ENCODE data around the gene RGS3. TPM values are rescaled to one million over a fixed set of nuclear protein-coding genes. Genes with fewer than 3 reads are reported as not detected.
"Not testable (repeated sequence)": the region's sequence is repeated elsewhere in the genome, so short reads cannot be mapped to it uniquely, and the experiment has no call there.

RGS3 gene
- total and polyA plus RNA-seq, 4 donors = 33.5 to 54.9 (median 40.9) TPM

DNA sequence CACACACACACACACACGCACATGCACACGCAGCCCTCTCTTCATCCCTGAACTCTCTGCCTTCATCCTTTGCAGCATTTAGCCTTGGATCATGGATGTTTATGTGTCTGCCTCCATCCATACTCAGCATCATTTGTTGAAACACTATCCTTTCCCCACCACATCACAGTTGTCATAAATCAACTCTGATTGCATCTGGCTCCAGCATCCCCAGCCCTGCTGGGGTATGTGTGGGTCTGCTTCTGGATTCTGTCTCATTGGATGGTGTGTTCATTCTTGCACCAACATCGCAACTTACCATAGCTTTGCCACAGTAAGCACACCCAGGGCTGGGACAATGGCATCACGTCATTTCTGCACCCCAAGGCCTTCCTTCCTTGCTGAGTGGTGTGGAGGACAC lies 175.4 kb downstream of the RGS3 start:
- DNase-seq (ENCODE audit: low read depth in 4 of 6, low spot score in 6 of 6) = no peak
- Histone ChIP-seq H3K27ac (ENCODE audit: low read depth, low read length) (no peak overlapping the region), H3K27me3 (ENCODE audit: control insufficient read depth, insufficient read depth, low read length) (peaks cover 8% of the 10 kb centered on the region), H3K4me3 (ENCODE audit: low read depth, low read length) (no peak overlapping the region), H3K9me3 (ENCODE audit: control insufficient read depth, insufficient read depth, low read length) (no peaks in the 10 kb centered on the region), H3K4me1 (ENCODE audit: control insufficient read depth, insufficient read depth, low read length) (no peaks in the 10 kb centered on the region), H3K36me3 (ENCODE audit: control insufficient read depth, insufficient read depth, low read length) (no peaks in the 10 kb centered on the region)
- no CpG with 5 or more reads among the region's 4 CpGs for WGBS (ENCODE audit: insufficient coverage)

DNA sequence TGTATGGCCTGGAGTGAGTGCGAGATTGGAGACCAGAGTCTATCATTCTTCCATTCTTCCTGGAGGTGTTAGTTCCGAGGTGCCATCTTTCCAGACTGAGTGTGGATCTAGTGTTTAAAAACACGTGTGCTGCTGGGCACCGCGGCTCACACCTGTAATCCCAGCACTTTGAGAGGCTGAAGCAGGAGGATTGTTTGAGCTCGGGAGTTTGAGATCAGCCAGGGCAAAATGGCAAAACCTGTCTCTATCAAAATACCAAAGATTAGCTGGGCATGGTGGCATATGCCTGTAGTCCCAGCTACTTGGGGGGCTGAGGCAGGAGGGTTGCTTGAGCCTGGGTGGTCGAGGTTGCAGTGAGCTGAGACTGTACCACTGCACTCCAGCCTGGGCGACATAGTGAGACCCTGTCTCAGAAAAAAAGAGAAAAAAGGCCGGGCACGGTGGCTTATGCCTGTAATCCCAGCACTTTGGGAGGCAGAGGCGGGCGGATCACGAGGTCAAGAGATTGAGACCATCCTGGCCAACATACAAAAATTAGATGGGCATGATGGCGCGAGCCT lies 176.0 kb downstream of the RGS3 start:
- H3K4me3 ChIP-seq (ENCODE audit: low read depth, low read length); H3K36me3 ChIP-seq (ENCODE audit: control insufficient read depth, insufficient read depth, low read length); H3K27ac ChIP-seq (ENCODE audit: low read depth, low read length); DNase-seq (ENCODE audit: low read depth in 4 of 6, low spot score in 6 of 6); H3K27me3 ChIP-seq (ENCODE audit: control insufficient read depth, insufficient read depth, low read length); H3K4me1 ChIP-seq (ENCODE audit: control insufficient read depth, insufficient read depth, low read length); H3K9me3 ChIP-seq (ENCODE audit: control insufficient read depth, insufficient read depth, low read length): not testable (repeated sequence)
- 93% methylated on average over 12 of the region's 15 CpGs for whole genome bisulfite sequencing (ENCODE audit: insufficient coverage)

DNA sequence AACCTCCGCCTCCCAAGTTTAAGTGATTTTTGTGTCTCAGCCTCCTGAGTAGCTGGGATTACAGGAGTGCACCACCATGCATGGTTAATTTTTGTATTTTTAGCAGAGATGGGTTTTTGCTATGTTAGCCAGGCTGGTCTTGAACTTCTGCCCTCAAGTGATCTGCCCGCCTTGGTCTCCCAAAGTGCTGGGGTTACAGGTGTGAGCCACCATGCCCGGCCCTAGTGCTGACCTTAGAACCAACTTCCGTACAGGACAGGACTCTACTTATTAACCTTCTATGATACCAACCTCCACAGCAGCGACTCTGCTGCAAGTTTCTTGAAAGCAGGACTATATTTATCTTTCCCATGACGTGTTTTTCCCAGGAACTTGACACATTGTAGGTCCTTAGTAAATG lies 176.9 kb downstream of the RGS3 start:
- Histone ChIP-seq H3K9me3 (ENCODE audit: control insufficient read depth, insufficient read depth, low read length) (no peaks in the 10 kb centered on the region), H3K36me3 (ENCODE audit: control insufficient read depth, insufficient read depth, low read length) (no peaks in the 10 kb centered on the region), H3K27ac (ENCODE audit: low read depth, low read length) (no peak overlapping the region), H3K4me1 (ENCODE audit: control insufficient read depth, insufficient read depth, low read length) (no peaks in the 10 kb centered on the region), H3K27me3 (ENCODE audit: control insufficient read depth, insufficient read depth, low read length) (peaks cover 12% of the 10 kb centered on the region), H3K4me3 (ENCODE audit: low read depth, low read length) (no peak overlapping the region)
- WGBS (ENCODE audit: insufficient coverage) = 93% methylated on average over 4 of the region's 6 CpGs
- no peak for DNase-seq (ENCODE audit: low read depth in 4 of 6, low spot score in 6 of 6)

GRCh38 chr9:113641100-113641885 lies 177.8 kb downstream of the RGS3 start:
- WGBS (ENCODE audit: insufficient coverage) = no CpG with 5 or more reads among the region's 7 CpGs
- no peaks in the 10 kb centered on the region for H3K36me3 ChIP-seq (ENCODE audit: control insufficient read depth, insufficient read depth, low read length)
- no peak for DNase-seq (ENCODE audit: low read depth in 4 of 6, low spot score in 6 of 6)

GRCh38 chr9:113644321-113644720 lies 180.8 kb downstream of the RGS3 start:
- peaks cover 13% of the 10 kb centered on the region for H3K4me1 ChIP-seq (ENCODE audit: control insufficient read depth, insufficient read depth, low read length)
- no peaks in the 10 kb centered on the region for H3K36me3 ChIP-seq (ENCODE audit: control insufficient read depth, insufficient read depth, low read length)
- H3K27ac ChIP-seq (ENCODE audit: low read depth, low read length) = no peak overlapping the region
- no peaks in the 10 kb centered on the region for H3K9me3 ChIP-seq (ENCODE audit: control insufficient read depth, insufficient read depth, low read length)
- no CpG with 5 or more reads among the region's 2 CpGs for WGBS (ENCODE audit: insufficient coverage)
- peaks cover 18% of the 10 kb centered on the region for H3K27me3 ChIP-seq (ENCODE audit: control insufficient read depth, insufficient read depth, low read length)
- DNase-seq (ENCODE audit: low read depth in 4 of 6, low spot score in 6 of 6) = no peak
- no peak overlapping the region for H3K4me3 ChIP-seq (ENCODE audit: low read depth, low read length)

More at GRCh38 chr9:113641100-113641885, 177.8 kb downstream of the RGS3 start:
- H3K4me3 ChIP-seq (ENCODE audit: low read depth, low read length) = no peak overlapping the region
- H3K4me1 ChIP-seq (ENCODE audit: control insufficient read depth, insufficient read depth, low read length) = no peaks in the 10 kb centered on the region
- no peak overlapping the region for H3K27ac ChIP-seq (ENCODE audit: low read depth, low read length)
- no peaks in the 10 kb centered on the region for H3K9me3 ChIP-seq (ENCODE audit: control insufficient read depth, insufficient read depth, low read length)
- peaks cover 15% of the 10 kb centered on the region for H3K27me3 ChIP-seq (ENCODE audit: control insufficient read depth, insufficient read depth, low read length)

GRCh38 chr9:113645227-113645977 lies 181.9 kb downstream of the RGS3 start:
- Histone ChIP-seq H3K9me3 (ENCODE audit: control insufficient read depth, insufficient read depth, low read length) (no peaks in the 10 kb centered on the region), H3K4me1 (ENCODE audit: control insufficient read depth, insufficient read depth, low read length) (peaks cover 19% of the 10 kb centered on the region), H3K36me3 (ENCODE audit: control insufficient read depth, insufficient read depth, low read length) (no peaks in the 10 kb centered on the region), H3K27me3 (ENCODE audit: control insufficient read depth, insufficient read depth, low read length) (peaks cover 18% of the 10 kb centered on the region), H3K4me3 (ENCODE audit: low read depth, low read length) (no peak overlapping the region), H3K27ac (ENCODE audit: low read depth, low read length) (no peak overlapping the region)
- DNase-seq (ENCODE audit: low read depth in 4 of 6, low spot score in 6 of 6) = no peak
- 73% methylated on average over 10 of the region's 15 CpGs for WGBS (ENCODE audit: insufficient coverage)

- Histone ChIP-seq H3K36me3 (ENCODE audit: control insufficient read depth, insufficient read depth, low read length) (no peaks in the 10 kb centered on the region), H3K9me3 (ENCODE audit: control insufficient read depth, insufficient read depth, low read length) (no peaks in the 10 kb centered on the region), H3K27ac (ENCODE audit: low read depth, low read length) (no peak overlapping the region), H3K27me3 (ENCODE audit: control insufficient read depth, insufficient read depth, low read length) (peaks cover 18% of the 10 kb centered on the region), H3K4me3 (ENCODE audit: low read depth, low read length) (no peak overlapping the region), H3K4me1 (ENCODE audit: control insufficient read depth, insufficient read depth, low read length) (peaks cover 24% of the 10 kb centered on the region)
- no peak for DNase-seq (ENCODE audit: low read depth in 4 of 6, low spot score in 6 of 6)
- 68% methylated on average over 3 of the region's 3 CpGs for WGBS (ENCODE audit: insufficient coverage)
Observed at GRCh38 chr9:113645978-113646253, 182.4 kb downstream of the RGS3 start.

DNA sequence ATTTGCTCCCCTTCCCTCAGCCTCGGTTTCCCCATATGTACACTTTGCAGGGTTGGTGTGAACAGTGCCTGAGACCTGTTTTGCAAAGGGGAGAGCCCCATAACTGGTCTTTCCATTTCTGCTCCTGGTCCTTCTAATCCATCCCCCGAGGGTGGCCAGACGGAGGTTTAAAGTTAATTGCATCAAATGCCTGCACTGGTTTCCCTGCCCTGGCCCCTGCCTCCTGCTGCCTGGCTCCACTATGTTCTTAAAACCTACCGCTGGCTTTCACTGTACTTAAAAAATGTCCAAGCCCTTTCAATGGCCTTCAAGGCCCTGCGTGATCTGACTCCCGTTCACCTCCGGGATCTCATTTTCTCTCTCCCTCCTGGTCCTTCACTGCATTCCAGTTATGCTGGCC lies 183.0 kb downstream of the RGS3 start:
- DNase-seq (ENCODE audit: low read depth in 4 of 6, low spot score in 6 of 6) = no peak
- H3K9me3 ChIP-seq (ENCODE audit: control insufficient read depth, insufficient read depth, low read length) = no peaks in the 10 kb centered on the region
- no peak overlapping the region for H3K27ac ChIP-seq (ENCODE audit: low read depth, low read length)
- WGBS (ENCODE audit: insufficient coverage) = 85% methylated on average over 7 of the region's 7 CpGs
- H3K36me3 ChIP-seq (ENCODE audit: control insufficient read depth, insufficient read depth, low read length) = no peaks in the 10 kb centered on the region
- H3K27me3 ChIP-seq (ENCODE audit: control insufficient read depth, insufficient read depth, low read length) = peaks cover 18% of the 10 kb centered on the region
- H3K4me1 ChIP-seq (ENCODE audit: control insufficient read depth, insufficient read depth, low read length) = peaks cover 26% of the 10 kb centered on the region
- no peak overlapping the region for H3K4me3 ChIP-seq (ENCODE audit: low read depth, low read length)
